GM21423 (cell line): ENCODE measurements around the gene HAPSTR1.
"Not testable (repeated sequence)": the region's sequence is repeated elsewhere in the genome, so short reads cannot be mapped to it uniquely, and the experiment has no call there.

Source experiments
- ATAC-seq: cut with Tn5 transposase; IDR thresholded peaks from one replicate; pipeline ENCODE4 v1.9.1; 2021; ENCODE audit warnings: mild to moderate bottlenecking, moderate library complexity; ENCODE audit not compliant: unreplicated experiment

Gene HAPSTR1

DNA sequence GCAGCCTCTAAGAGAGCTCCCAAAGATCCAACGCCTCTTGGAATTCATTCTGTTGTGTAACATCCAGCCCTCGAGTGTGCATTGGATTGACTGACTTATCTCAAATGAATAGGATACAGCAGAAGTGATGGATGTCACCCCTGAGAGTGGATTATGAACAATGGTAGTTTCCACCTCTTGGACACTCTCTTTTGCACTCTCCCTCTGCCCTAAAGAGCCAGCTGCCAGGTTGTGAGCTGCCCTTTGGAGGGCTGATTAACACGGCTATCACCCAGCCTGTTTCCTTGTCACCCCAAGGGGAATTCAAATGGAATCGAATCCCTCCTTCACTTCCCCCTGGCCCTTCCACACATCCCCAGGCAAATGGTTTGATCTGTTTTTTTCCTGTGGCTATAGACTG lies 21.2 kb upstream of the HAPSTR1 start:
- ATAC-seq, result no peak

DNA sequence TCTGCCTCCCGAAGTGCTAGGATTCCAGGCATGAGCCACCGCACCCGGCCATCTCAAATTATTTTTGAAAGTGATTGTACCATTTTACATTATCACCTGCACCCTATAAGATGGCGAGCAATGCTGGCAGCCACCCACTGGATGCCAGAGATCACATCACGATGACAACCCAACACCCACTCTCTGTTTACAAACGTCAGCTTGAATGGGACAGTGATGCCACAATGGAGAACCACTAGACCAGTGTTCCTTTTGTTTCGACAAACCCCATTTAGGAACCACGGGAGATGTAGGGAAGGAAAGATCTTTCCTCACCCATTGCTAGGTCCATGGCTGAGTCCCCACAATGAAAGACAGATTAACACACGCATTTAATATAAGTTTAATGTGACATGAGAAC lies 20.1 kb upstream of the HAPSTR1 start:
- ATAC-seq, result no peak

DNA sequence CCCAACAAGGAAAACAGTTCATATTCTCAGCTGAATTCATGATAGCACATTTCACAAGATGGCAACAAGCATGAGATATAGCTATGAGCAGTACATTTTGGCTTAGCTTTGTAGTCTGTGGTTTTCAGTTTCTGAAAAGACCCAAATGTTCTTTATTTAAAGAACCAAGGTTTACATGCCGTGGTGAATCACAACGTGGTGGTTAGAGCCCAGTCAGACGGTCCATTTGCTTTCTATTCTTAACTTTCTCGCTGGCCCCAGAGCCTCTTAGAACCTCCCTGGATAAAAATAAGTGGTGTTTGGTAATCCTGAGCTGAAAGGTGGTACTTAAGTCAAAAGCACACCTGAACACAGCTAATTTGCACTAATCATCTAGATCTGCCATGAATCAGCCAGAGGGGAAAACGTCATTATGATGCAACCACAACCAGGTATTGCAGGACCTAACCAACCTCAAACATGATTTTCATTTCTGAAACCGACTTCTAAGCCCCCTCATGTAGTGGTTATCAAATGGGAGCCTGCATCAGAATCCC lies 18.6 kb upstream of the HAPSTR1 start:
- ATAC-seq, result peak; percentile 54

DNA sequence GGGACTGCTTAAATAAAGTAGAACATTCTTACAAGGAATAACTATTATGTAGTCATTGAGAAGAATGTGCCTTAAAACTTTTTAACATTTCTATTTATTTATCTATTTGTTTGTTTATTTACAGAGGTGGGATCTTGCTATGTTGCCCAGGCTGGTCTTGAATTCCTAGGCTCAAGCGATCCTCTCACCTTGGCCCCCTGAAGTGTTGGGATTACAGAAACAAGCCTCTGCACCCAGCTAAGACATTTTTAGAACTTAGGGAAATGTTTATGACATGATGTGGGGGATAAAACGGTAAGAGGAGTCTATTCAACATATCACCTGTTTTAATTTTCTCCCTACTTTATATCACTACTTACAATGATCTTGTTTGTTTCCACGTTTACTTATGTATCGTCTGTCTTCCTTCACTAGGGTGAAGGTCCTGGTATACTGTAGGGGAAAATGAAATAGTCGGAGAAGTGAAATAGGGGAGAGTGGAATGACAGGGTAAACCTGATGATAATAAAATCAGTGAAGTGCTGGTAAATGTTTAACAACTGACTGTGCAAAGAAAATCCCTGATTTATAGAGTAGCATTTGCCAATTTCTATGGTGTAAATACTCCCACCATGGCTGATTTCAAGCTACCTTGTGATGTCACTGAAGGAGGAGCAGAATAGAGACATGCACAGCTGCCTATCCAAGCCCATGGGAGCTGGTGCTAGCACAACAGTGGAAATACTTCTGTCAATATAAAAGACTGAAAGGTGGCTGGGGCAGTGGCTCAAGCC lies 16.0 kb upstream of the HAPSTR1 start:
- no peak for ATAC-seq

DNA sequence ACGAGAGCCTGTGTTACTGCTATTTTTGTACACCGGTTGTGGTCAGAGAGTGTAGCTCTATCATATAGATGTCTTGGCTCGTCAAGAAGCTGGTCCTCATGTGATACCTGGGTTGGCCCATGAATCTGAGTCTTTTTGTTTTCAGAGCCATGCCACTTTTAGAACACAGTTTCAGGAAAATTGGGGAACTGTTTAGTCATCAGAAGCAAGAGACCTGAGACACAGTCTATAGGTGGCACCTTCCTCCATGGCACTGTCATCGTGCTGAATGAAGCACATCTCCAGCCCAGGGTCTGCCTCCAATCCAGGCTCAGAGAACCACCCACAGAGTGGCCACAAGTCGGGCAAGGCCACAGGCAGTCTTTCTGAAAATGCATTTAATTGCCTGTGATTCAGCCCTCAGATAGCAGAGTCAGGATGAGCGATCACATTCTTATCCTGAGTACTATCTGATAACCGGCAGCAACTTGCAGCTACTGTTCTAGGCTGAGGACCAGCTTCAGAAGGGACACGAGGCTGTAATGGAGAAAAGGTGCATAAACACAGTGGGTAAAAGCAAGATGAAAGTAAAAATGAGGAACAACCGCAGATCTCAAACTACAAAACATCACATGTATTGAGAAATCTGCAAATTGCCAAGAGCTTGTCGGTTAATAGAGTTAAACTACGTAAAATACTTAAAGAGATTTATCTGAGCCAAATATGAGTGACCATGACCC lies 14.2 kb upstream of the HAPSTR1 start:
- ATAC-seq, result no peak

DNA sequence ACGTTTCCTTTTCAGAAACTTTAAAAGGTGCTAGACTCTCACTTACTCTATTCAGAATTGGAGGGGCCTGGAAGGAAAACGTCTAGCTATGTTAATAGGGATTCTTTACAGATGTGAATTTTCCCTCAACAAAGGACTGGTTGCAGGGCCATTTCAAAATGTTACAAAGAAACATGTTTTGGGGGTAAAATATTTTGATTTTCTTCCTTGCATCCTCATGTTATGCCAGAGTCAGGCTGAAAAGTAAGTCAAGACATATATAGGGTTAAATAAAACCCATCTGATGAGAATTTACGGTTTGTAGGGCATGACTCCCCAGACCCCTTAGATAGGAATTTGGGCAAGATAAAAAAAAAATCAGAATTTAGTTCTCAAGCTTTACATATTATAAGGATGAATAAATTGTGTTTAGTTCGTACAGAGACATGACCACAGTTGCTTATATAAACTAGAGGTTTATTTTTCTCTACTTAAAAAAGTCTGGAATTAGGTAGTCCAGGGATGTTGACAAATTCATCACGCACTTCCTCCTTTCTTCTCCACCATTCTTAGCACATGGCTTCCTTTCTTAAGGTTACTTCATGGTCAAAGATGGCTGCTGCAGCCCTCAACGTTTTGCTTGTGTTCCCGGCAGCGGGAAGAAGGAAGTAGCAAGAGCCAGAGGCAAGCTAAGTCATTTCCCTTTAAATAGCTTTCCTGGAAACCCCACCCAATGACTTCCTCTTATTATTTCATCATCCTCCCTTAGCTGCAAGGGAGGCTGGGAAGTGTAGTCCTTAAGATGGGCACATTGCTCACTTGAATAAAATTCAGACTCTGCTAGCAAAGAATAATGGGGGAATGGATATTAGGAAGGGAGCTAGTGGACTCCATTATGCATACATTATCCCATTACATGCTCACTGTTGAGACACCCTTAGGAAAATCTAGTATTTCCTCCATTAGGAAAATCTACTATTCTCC lies 12.7 kb upstream of the HAPSTR1 start:
- peak; percentile 76 for ATAC-seq

DNA sequence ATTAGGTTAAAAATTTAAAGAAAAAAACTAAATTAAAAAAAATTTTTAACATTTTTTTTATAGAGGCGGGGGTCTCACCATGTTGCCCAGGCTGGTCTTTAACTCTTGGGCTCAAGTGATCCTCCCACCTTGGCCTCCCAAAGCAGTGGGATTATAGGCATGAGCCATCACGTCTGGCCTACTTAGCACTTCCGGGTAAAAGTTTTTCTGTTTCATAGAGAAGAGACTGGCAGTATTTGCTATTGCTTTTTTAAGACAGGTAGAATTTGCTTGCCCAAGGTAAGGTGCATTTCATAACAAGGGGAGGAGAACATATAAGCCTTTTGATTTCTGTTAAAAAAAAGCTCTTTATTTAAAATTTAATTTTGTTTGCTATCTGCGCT lies 12.0 kb upstream of the HAPSTR1 start:
- ATAC-seq, result no peak

DNA sequence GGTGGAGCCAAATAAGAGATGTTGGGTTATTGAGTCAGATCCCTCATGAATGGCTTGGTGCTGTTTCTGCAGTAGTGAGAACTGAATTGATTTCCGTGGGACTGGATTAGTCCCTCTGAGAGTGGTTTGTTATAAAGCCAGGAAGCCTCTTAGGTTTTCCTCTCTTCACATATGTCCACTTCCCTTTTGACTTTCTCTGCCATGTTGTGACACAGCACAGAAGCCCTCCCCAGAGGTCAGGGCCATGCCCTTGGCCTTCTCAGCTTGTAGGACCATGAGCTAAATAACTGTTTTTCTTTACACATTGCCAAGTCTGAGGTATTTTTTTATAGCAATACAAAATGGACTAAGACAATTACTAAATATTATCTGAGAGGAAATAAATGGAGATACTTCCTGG lies 10.3 kb upstream of the HAPSTR1 start:
- no peak for ATAC-seq

DNA sequence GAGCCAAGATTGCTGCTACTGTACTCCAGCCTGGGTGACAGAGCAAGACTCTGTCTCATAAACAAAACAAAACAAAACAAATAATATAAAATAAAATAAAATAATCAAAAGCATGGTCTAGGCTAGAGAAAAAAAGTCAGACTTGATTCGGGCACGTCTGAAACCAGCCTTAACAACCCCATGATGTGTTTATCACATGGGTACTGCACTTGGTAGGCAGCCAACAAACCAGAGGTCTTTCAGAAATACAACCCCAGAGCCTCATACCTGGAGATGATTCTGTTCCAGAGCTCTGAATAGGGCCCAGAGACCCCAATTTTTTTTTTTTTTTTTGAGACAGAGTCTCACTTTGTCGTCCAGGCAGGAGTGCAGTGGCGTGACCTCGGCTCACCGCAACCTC lies 9.6 kb upstream of the HAPSTR1 start:
- no peak for ATAC-seq

DNA sequence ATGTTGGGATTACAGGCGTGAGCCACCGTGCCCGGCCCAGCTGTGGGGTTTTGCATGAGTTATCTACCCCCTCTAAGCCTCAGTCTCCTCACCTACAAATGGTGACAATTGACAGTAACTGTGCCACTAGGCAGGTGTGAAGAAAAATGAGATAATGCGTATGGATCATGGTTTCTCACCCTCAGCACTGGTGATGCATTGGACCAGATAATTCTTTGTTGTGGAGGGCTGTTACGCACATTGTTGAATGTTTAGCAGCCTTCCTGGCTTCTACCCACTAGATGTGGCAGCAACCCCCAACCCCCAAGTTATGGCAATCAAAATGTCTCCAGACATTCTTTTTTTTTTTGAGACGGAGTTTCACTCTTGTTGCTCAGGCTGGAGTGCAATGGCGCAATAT lies 9.0 kb upstream of the HAPSTR1 start:
- ATAC-seq, result no peak

DNA sequence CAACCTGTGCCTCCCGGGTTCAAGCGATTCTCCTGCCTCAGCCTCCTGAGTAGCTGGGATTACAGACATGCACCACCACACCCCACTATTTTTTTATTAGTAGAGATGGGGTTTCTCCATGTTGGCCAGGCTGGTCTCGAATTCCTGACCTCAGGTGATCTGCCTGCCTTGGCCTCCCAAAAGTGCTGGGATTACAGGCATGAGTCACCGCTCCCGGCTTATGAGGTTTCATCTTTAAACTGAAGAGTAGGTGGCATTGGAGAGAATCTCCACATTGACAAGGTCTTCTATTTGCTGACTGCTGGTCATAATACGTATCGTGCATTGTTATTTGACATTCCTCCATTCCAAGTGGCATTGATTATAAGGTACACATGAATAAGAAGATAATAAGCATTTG lies 3.7 kb upstream of the HAPSTR1 start:
- not testable (repeated sequence) for ATAC-seq

DNA sequence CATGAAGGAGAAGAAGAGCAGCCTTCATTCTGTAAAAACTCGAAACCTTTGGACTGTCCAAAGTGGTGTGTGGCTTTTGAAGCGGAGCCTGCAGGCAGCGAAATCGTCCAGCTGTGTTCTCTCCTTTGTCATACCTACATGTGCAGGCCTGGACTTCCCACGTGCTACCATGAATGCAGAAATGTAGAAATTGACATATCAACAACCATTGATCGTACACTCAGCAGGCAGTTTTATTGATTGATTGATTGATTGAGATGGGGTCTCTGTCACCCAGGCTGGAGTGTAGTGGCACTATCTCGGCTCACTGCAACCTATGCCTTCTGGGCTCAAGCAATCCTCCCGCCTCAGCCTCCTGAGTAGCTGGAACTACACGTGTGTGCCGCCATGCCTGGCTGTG lies 2.6 kb upstream of the HAPSTR1 start:
- ATAC-seq, result no peak

DNA sequence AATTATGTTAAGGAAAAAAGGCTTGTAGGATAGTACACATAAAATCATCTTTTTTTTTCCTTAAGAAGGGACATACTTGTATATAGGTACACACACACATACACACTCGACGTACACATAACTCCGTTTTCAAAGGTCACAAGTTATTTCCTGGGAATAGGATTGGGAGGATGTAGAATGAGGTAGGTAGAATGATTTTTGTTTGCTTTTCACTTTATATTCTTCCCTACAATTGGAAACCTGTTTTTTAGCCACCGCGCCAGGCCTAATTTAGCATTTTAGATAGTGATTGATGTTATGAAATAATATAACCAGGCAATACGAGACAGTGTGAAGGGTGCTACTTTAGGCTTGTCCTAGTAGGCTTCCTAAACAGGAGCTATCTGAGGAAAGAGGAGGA lies 1.8 kb upstream of the HAPSTR1 start:
- no peak for ATAC-seq

DNA sequence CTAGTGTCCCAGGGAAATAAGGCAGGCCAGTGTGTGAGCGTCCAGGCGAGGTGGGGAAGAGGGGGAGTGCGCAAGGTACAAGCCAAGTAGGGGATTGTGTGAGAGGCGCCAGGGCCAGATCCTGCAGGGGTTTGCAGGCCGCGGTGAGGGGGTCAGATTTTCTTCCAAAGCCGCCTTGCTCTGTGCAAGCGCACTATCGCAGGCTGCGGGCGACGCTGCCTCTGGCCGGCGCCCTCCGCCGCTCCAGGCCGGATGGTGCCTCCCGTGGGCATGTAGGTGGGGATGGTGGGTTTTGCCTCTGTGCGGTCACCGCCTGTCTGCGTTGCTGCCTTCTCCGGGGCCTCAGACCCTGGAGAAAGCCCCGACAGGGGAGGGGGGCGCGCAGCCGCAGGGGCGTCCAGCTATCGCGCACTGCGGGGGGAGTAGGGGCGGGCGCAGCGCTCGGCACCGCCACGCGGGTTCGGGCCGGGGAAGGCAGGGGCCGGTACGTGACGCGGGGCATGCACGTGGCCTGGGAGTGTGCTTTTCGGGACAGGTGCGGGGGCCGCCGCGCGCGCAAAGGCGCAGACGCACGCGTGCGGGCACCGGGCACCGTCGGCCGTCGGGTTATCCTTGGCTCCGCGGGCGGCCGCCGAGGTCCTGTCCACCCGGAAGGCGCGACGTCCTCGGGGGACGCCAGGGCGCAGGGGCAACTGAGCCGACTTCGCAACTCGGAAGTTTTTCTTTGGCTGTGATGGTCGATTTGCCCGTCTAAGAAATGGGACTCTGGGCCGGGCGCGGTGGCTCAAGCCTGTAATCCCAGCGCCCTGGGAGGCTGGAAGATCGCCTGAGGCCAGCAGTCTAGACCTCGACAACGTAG lies 1.1 kb upstream of the HAPSTR1 start:
- no peak for ATAC-seq

DNA sequence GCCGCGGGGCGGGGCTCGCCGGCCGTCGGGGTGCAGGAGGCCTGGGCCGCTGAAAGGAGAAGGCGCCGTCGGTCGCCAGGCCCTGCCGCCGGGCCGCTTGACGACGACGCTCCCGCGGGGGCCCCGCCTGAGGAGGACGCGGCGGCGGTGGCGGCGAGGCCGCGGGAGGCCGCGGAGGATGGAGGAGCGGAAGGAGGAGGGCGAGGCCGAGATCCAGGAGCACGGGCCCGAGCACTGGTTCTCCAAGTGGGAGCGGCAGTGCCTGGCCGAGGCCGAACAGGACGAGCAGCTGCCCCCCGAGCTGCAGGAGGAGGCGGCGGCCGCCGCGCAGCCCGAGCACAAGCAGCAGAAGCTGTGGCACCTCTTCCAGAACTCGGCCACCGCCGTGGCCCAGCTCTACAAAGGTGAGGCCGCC lies 430 bp downstream of the HAPSTR1 start:
- peak; percentile 14 for ATAC-seq

DNA sequence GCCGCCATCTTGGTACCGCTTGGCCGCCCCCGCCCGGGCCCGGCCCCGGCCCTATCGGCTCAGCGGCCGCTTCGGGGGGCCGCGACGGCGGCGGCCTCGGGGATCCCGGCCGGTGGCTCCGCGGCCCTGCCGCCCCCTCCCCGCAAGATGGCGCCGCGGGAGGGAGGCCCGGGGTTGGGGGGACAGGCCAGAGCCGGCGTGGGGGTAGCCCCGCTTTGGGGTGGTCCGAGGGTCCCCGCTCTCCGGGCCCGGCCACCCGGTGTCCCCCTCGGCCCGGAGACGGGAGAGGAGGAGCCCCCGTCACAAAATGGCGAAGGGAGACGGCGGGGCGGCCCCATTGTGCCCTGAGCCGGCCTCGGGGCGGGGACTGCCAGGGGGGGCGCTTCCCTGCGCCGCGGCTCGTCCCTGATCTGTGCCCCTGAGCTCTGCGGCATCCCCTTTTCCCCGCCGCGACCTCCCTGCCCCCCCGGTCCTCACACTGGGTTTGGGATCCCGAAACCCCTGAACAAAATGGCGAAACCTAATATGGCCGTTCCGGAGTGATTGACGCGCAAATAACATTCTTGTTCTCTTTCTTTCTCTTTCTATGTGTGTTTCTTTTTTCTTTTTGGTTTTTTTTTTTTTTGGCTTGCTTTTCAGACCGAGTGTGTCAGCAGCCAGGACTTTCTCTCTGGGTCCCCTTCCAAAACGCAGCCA lies 986 bp downstream of the HAPSTR1 start:
- ATAC-seq, result peak; percentile 6

DNA sequence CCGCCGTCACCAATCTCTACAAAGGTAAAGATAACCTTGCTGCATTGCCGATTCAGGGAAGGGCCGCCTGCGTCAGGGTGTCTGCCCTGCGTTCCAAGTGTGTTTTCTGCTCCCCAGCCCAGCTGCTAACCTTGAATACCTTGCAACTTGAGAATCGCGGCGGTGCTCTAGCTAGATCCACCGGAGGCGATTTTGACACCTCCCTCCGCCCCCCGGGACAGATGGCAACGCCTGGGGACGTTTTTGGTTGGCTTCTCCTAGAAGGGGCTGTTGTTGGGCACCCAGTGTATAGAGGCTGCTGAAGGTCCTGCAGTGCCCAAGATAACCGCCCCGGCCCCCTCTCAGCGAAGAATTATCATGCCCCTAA lies 1.5 kb downstream of the HAPSTR1 start:
- no peak for ATAC-seq

DNA sequence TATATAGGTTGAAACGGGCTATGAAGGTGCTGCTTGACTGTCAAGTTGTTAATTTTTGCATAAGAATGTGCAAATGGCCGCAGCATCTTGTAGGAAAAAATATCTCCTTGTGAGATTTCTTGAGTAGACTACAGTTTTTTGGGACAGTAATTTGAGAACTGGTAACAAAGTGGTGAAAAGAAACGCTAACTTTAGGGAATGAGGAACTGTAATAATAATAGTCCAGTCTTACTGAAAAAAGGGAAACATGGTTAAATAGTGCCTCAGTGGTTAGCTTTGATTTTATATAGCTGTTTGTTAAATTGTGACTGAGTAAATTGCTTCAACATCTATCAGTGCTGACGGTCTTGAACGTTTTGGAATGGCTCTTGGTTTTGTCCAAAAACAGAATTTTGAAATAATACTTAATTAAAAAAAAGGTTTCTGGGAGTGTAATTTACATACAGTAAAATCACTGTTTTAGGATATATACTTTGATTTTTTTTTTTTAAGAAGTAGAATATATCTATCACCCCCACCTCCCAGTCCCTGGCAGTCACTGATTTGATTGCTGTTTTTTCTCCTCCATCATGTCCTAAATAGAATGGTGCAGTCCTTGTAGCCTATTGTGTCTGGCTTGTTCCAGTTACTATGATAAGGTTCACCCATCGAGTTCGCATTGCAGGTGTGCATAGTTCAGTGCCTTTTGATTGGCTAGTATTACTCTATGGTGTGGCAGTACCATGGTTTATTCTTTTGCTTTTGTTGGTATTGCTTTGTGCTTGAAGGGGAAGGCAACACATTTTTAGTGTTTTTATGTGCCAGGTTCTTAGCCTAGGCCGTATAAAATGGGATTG lies 2.8 kb downstream of the HAPSTR1 start:
- no peak for ATAC-seq

DNA sequence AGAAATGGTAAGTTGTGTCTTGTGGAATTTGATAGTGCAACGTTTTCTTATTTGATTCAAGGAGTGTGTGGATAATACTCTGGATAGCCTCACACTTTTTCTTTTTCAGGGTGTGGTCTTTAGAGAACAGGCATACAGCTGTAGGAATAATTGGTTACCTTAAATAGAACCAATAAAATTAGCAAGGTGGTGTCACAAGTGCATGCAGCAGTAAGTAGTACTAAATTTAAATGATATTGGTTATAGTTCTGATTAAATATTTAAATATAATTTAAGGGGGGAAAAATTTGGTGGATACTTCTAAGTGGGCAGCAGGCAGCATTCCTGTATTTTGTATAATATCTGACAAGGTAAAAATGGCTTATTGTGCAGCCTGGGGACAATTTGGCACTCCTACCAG lies 3.7 kb downstream of the HAPSTR1 start:
- no peak for ATAC-seq
